Measurements from ENCODE around the gene VEZF1. TPM values are rescaled to one million over a fixed set of nuclear protein-coding genes. Genes with fewer than 3 reads are reported as not detected.

Gene VEZF1
- total and polyA plus RNA-seq, 2 of the 8 experiments (the other 6 are each of a cell fraction or from before 2014, with no cell fraction given) = 28.9 to 61.9 TPM

DNA sequence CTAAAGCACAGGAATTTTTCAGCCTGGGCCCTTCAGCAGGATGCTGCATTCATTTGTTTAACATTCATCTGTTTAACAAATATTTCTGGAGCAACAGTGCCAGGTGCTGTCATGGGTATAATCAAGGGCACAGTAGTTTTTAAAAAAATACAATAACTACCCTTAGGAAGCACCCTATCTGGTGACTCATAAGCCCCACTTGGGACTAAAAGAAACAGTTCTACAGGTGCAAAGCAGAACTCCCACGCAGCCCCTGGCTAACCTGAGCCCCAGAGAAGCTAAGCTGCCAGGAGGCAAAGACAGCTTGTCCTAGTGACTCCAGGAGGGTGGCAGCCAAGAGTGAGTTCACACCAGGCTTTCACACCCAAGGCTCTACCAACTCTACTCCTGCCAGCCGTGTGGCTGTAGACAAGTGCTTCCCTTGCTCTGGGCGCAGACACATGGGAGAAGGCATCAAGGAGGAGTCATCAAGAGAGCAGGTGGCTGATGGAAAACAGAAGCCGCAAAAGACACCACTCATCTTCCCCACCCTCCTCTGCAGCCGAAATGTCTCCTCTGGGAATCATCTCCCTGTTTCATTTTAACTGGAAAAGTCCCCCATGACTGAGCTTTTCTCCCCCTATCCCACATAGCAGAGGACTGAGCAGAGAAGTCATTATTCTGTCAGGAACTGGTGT, 47.3 kb downstream of the VEZF1 start:
- TF ChIP-seq CBX5 (IDR thresholded peaks at IDR 0.05; ENCODE audit: low read depth, low read length) (no peak), TCF12 (IDR thresholded peaks at IDR 0.05; ENCODE audit: low read depth, low read length) (no peak), GABPA (IDR thresholded peaks at IDR 0.05; ENCODE audit: borderline replicate concordance, insufficient read depth, low read length) (no peak), JUND (IDR thresholded peaks at IDR 0.05; ENCODE audit: low read length) (no peak), CHD1 (IDR thresholded peaks at IDR 0.05; ENCODE audit: low read depth, low read length) (no peak), KDM1A (IDR thresholded peaks at IDR 0.05; ENCODE audit: borderline replicate concordance, low read length) (no peak), FOSL1 (IDR thresholded peaks at IDR 0.05; ENCODE audit: insufficient read depth, low read depth, low read length) (no peak), POLR2AphosphoS5 (IDR thresholded peaks at IDR 0.05; ENCODE audit: low read depth, low read length) (no peak), SIX5 (IDR thresholded peaks at IDR 0.05; ENCODE audit: low read depth, low read length) (no peak), POU5F1 (IDR thresholded peaks at IDR 0.05; ENCODE audit: low read depth, low read length) (no peak), MAFK (IDR thresholded peaks at IDR 0.05; ENCODE audit: low read depth, low read length) (no peak), TAF1 (IDR thresholded peaks at IDR 0.05; ENCODE audit: low read depth, low read length) (no peak)
- H3K4ac ChIP-seq (replicated peaks; ENCODE audit: insufficient read length, low read depth, low read length) = no peak overlapping the region
- H3K4me3 ChIP-seq (ENCODE audit: extremely low read depth in 1 of 4, insufficient read depth in 2 of 4, low read depth in 3 of 4, low read length in 4 of 4) = no peak overlapping the region
- no peaks in the 10 kb centered on the region for H4K20me1 ChIP-seq (replicated peaks in 1 of 2; ENCODE audit: control insufficient read depth in 1 of 2, insufficient read depth in 2 of 2, low read length in 2 of 2)
- H4K8ac ChIP-seq (ENCODE audit: extremely low read depth, insufficient read depth, low read length) = no peak overlapping the region
- no peak overlapping the region for H2BK120ac ChIP-seq (replicated peaks; ENCODE audit: low read depth, low read length)
- no peak overlapping the region for H3K14ac ChIP-seq (ENCODE audit: insufficient read length)
- H2AFZ ChIP-seq (ENCODE audit: low read length) = no peak overlapping the region
- no peak overlapping the region for H4K91ac ChIP-seq (replicated peaks; ENCODE audit: insufficient read length, low read length)
- no peak overlapping the region for H2BK20ac ChIP-seq (ENCODE audit: low read length)
- 86% methylated on average over 5 of the region's 5 CpGs; no CpG with 5 or more reads in 1 of the 2 experiments for WGBS, 2 experiments (ENCODE audit: extremely low coverage in 1 of 2, insufficient coverage in 1 of 2, insufficient read length in 1 of 2, insufficient replicate concordance in 2 of 2, low coverage in 1 of 2, low lambda C conversion rate in 2 of 2, missing lambda C conversion rate in 1 of 2)
- H3K18ac ChIP-seq (ENCODE audit: extremely low read depth, low read length) = 0 out of 2 replicates have a peak overlapping the region, but pooled peaks have one; percentile 11
- H3K4me2 ChIP-seq (ENCODE audit: insufficient read depth in 1 of 2, low read depth in 2 of 2, low read length in 2 of 2) = no peak overlapping the region
- POLR2A ChIA-PET (ENCODE audit: partially characterized antibody) = interaction anchor here (1.1 to 2.1 kb wide), 4 partner anchors 11 to 42 kb away, joined by 3 to 8 read pairs (median 5); partner anchors contain the start of gene CUEDC1
- H3K27ac ChIP-seq (ENCODE audit: low read depth, low read length) = no peak overlapping the region
- FAIRE-seq (no peak), DNase-seq (ENCODE audit: low read depth in 1 of 2, low spot score in 2 of 2) (no peak)
- H2BK15ac ChIP-seq (ENCODE audit: low read length) = no peak overlapping the region
- no peak overlapping the region for H3K23ac ChIP-seq (ENCODE audit: insufficient read length)
- no peaks in the 10 kb centered on the region for H3K23me2 ChIP-seq (ENCODE audit: low read depth, low read length)
- no peak overlapping the region for H3K56ac ChIP-seq (replicated peaks; ENCODE audit: insufficient read length, low read depth, low read length)
- H2BK12ac ChIP-seq (ENCODE audit: low read depth, low read length) = no peak overlapping the region
- no peaks in the 10 kb centered on the region for H3K79me2 ChIP-seq (ENCODE audit: control insufficient read depth in 1 of 2, insufficient read depth in 2 of 2, low read length in 2 of 2)
- no peak overlapping the region for H2AK5ac ChIP-seq (ENCODE audit: low read depth, low read length)
- no peaks in the 10 kb centered on the region for H3K9me3 ChIP-seq (ENCODE audit: insufficient read depth in 2 of 2, low read depth in 1 of 2, low read length in 1 of 2)
- H2BK5ac ChIP-seq (ENCODE audit: low read depth, low read length) = no peak overlapping the region
- H4K5ac ChIP-seq (ENCODE audit: insufficient read length, low read depth, low read length) = no peak overlapping the region
- no peaks in the 10 kb centered on the region; the same call in 1 of the 2 replicates for H3K79me1 ChIP-seq (ENCODE audit: low read depth, low read length)
- H3K9ac ChIP-seq (replicated peaks in 1 of 4; ENCODE audit: extremely low read depth in 1 of 4, low read depth in 3 of 4, low read length in 3 of 4) = no peak overlapping the region
- CTCF ChIA-PET (ENCODE audit: partially characterized antibody) = interaction anchor here (0.6 to 5.3 kb wide), 14 partner anchors 11 to 268 kb away, joined by 3 to 65 read pairs (median 4); partner anchors contain the start of gene CUEDC1
- H3K36me3 ChIP-seq (ENCODE audit: control insufficient read depth in 2 of 4, insufficient read depth in 4 of 4, low read length in 3 of 4) = no peaks in the 10 kb centered on the region
- H3K27me3 ChIP-seq (replicated peaks in 1 of 4; ENCODE audit: control insufficient read depth in 3 of 4, extremely low read depth in 1 of 4, insufficient read depth in 3 of 4, low read length in 3 of 4) = no peaks in the 10 kb centered on the region
- peaks cover 5 to 13% (median 6%) of the 10 kb centered on the region in 4 experiments for H3K4me1 ChIP-seq (replicated peaks in 1 of 4; ENCODE audit: control insufficient read depth in 3 of 4, insufficient read depth in 4 of 4, low read length in 3 of 4)

Measured in H1 (cell line).